GM20000 (cell line): ENCODE measurements around the gene LRCOL1.

Source experiments
- DNase-seq: peaks from one replicate; pipeline ENCODE4 v3.0.0; 2012; ENCODE audit warnings: low spot score
- CTCF ChIP-seq: IDR thresholded peaks from 2 replicates; pipeline ENCODE4 v1.5.1; 2012; ENCODE audit warnings: mild to moderate bottlenecking, control low read depth; ENCODE audit errors: extremely low read depth, missing control alignments

The LRCOL1 gene

GRCh38 chr12:132572106-132572505, 38.3 kb downstream of the LRCOL1 start:
- TF ChIP-seq CTCF, result no peak
- DNase-seq, result no peak

- no peak for DNase-seq
- no peak for TF ChIP-seq CTCF
These were observed 38.8 kb downstream of the LRCOL1 start for GRCh38 chr12:132571598-132571997.

GRCh38 chr12:132571051-132571450, 39.3 kb downstream of the LRCOL1 start:
- no peak for DNase-seq
- TF ChIP-seq CTCF, result no peak

GRCh38 chr12:132570635-132571034, 39.7 kb downstream of the LRCOL1 start:
- TF ChIP-seq CTCF, result no peak

GRCh38 chr12:132569856-132570480, 40.4 kb downstream of the LRCOL1 start:
- DNase-seq, result no peak
- TF ChIP-seq CTCF, result no peak

More at GRCh38 chr12:132570635-132571034, 39.7 kb downstream of the LRCOL1 start:
- no peak for DNase-seq

- no peak for DNase-seq
- no peak for TF ChIP-seq CTCF
These were observed 41.4 kb downstream of the LRCOL1 start for GRCh38 chr12:132568826-132569480.

GRCh38 chr12:132568301-132568700, 42.1 kb downstream of the LRCOL1 start:
- DNase-seq, result no peak
- no peak for TF ChIP-seq CTCF
